ENCODE measurements around the gene CENPO.

DNA sequence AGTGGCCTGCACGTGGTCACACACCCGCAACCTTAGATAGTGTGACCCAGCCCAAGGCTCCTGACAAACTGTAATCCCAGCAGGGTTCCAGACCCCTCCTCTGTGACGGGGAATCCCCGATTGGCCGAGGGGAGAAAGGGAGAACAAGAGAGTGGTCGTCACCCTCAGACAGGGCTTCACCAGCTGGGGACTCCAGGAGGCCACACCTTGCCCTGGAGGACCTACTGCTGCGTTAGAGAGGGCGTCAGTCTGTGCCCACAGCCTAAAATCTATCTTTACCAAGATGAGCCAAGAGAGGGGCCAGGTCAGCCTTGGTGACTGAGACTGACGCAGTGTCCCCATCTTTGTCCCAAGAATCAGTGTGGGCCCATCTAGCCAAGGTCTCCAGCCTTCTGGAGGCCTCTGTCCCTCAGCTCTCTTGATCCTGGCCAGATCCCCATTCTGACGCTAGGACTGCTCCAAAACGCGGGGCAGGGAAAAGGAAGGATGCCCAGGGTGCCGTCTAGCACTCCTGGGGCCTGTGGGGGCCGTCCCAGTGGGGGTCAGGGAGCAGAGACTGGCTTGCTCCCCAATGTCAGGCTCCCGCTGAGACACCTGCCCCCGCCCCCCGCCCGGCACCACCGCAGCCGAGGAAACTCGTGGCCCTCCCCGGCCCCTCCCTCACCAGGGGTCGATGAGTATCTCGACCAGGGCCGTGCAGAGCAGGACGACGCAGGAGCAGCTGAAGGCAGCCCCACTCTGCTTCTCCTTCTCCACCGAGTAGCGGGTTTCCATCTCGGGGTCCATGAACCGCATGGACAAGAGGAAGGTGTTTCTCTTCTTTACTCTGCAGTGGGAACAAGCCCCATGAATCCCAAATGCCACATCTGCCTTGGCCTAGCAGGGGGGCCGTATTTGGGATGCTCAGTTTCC is 40.9 kb downstream of the CENPO start:
- TF ChIP-seq, protein P1, sequence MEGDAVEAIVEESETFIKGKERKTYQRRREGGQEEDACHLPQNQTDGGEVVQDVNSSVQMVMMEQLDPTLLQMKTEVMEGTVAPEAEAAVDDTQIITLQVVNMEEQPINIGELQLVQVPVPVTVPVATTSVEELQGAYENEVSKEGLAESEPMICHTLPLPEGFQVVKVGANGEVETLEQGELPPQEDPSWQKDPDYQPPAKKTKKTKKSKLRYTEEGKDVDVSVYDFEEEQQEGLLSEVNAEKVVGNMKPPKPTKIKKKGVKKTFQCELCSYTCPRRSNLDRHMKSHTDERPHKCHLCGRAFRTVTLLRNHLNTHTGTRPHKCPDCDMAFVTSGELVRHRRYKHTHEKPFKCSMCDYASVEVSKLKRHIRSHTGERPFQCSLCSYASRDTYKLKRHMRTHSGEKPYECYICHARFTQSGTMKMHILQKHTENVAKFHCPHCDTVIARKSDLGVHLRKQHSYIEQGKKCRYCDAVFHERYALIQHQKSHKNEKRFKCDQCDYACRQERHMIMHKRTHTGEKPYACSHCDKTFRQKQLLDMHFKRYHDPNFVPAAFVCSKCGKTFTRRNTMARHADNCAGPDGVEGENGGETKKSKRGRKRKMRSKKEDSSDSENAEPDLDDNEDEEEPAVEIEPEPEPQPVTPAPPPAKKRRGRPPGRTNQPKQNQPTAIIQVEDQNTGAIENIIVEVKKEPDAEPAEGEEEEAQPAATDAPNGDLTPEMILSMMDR (conservative IDR thresholded peaks at IDR 0.05; ENCODE audit: low read length), result no peak
- TF ChIP-seq EZH2phosphoT487 (IDR thresholded peaks at IDR 0.05; ENCODE audit: borderline replicate concordance, low read depth, low read length), result no peak
